Measurements from ENCODE around the gene DNAJC8.

DNA sequence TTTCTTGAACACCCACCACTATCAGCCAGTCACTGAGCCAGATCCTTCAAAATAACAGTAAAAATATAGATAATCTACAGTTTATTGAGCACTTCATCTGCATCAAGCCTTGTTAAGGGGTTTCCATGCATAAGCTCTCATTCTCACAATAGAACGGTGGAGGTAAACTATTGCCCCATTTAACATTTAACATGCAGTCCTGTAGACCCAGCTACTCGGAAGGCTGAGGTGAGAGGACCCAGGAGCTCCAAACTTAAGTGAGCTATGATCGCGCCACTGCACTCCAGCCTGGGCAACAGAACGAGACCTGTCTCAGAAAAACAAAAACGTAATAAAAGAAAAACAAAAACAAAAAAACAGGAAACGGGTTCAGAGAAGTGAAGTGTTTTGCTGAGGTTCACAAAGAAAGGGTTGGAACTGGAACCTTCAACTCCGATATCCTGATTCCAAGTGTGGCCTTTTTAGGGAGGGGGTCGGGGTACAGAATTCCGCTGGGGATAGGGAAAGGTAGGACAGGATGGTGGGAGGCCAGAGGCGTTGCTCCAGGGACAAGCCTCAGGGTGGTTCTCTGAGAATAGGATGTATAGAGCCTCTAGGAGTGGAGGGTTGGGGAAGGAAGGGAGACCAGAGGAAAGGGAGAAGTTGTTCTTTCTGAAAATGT is 14.9 kb upstream of the DNAJC8 start:
- TF ChIP-seq, protein P1, sequence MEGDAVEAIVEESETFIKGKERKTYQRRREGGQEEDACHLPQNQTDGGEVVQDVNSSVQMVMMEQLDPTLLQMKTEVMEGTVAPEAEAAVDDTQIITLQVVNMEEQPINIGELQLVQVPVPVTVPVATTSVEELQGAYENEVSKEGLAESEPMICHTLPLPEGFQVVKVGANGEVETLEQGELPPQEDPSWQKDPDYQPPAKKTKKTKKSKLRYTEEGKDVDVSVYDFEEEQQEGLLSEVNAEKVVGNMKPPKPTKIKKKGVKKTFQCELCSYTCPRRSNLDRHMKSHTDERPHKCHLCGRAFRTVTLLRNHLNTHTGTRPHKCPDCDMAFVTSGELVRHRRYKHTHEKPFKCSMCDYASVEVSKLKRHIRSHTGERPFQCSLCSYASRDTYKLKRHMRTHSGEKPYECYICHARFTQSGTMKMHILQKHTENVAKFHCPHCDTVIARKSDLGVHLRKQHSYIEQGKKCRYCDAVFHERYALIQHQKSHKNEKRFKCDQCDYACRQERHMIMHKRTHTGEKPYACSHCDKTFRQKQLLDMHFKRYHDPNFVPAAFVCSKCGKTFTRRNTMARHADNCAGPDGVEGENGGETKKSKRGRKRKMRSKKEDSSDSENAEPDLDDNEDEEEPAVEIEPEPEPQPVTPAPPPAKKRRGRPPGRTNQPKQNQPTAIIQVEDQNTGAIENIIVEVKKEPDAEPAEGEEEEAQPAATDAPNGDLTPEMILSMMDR (IDR thresholded peaks at IDR 0.05) = no peak
- no peak for TF ChIP-seq POLR2A (IDR thresholded peaks at IDR 0.05)
